ENCODE results near the gene CIB1. TPM values are rescaled to one million over a fixed set of nuclear protein-coding genes. Genes with fewer than 3 reads are reported as not detected.

Gene CIB1
- total and polyA plus RNA-seq, 2 donors from 2014 or later, result 158 to 321 TPM

- intact Hi-C loops (cut with DNase I), result no loop called here
- no peak for TF ChIP-seq CTCF (IDR thresholded peaks at IDR 0.05; ENCODE audit: borderline replicate concordance, extremely low read depth, insufficient read depth)
- no peak for FAIRE-seq
- Histone ChIP-seq H3K27me3 (ENCODE audit: control insufficient read depth, insufficient read depth, low read length) (no peaks in the 10 kb centered on the region), H3K4me1 (ENCODE audit: control insufficient read depth in 2 of 3, insufficient read depth in 2 of 3, low read depth in 1 of 3, low read length in 3 of 3) (peaks cover 0 to 9% (median 0%) of the 10 kb centered on the region in 3 donors), H3K36me3 (ENCODE audit: control insufficient read depth in 2 of 3, insufficient read depth in 3 of 3, low read length in 3 of 3) (no peaks in the 10 kb centered on the region), H3K9ac (ENCODE audit: low read length in 3 of 3) (peak overlapping the region in 1 of 3 donors; percentile 19), H3K9me3 (ENCODE audit: control insufficient read depth in 2 of 3, insufficient read depth in 1 of 3, low read length in 3 of 3) (no peaks in the 10 kb centered on the region), H3K4me3 (ENCODE audit: low read length in 3 of 3) (peak overlapping the region in 2 of 3 donors; percentile 32 to 78), H3K27ac (ENCODE audit: low read depth in 2 of 2, low read length in 2 of 2) (peak overlapping the region in 1 of 2 donors; percentile 5)
- DNase-seq, result peak in 1 of 5 donors; percentile 50
Observed at GRCh38 chr15:90248789-90249202, 15.1 kb upstream of the CIB1 start.

GRCh38 chr15:90243943-90244639 lies 10.3 kb upstream of the CIB1 start:
- H3K4me1 ChIP-seq (ENCODE audit: control insufficient read depth in 2 of 3, insufficient read depth in 2 of 3, low read depth in 1 of 3, low read length in 3 of 3), result peaks cover 0 to 3% (median 0%) of the 10 kb centered on the region in 3 donors
- no peaks in the 10 kb centered on the region for H3K36me3 ChIP-seq (ENCODE audit: control insufficient read depth in 2 of 3, insufficient read depth in 3 of 3, low read length in 3 of 3)
- H3K27ac ChIP-seq (ENCODE audit: low read depth in 2 of 2, low read length in 2 of 2), result no peak overlapping the region
- no peaks in the 10 kb centered on the region for H3K27me3 ChIP-seq (ENCODE audit: control insufficient read depth, insufficient read depth, low read length)
- intact Hi-C loops (cut with DNase I), result no loop called here
- no peak overlapping the region for H3K4me3 ChIP-seq (ENCODE audit: low read length in 3 of 3)
- TF ChIP-seq CTCF (IDR thresholded peaks at IDR 0.05; ENCODE audit: borderline replicate concordance, extremely low read depth, insufficient read depth), result no peak
- DNase-seq, result no peak
- no peak for FAIRE-seq
- no peak overlapping the region for H3K9ac ChIP-seq (ENCODE audit: low read length in 3 of 3)
- H3K9me3 ChIP-seq (ENCODE audit: control insufficient read depth in 2 of 3, insufficient read depth in 1 of 3, low read length in 3 of 3), result no peaks in the 10 kb centered on the region

GRCh38 chr15:90241343-90242192 lies 7.8 kb upstream of the CIB1 start:
- Histone ChIP-seq H3K9me3 (ENCODE audit: control insufficient read depth in 2 of 3, insufficient read depth in 1 of 3, low read length in 3 of 3) (no peaks in the 10 kb centered on the region), H3K36me3 (ENCODE audit: control insufficient read depth in 2 of 3, insufficient read depth in 3 of 3, low read length in 3 of 3) (peaks cover 0 to 7% (median 3%) of the 10 kb centered on the region in 3 donors), H3K27me3 (ENCODE audit: control insufficient read depth, insufficient read depth, low read length) (no peaks in the 10 kb centered on the region), H3K9ac (ENCODE audit: low read length in 3 of 3) (no peak overlapping the region), H3K27ac (ENCODE audit: low read depth in 2 of 2, low read length in 2 of 2) (no peak overlapping the region), H3K4me3 (ENCODE audit: low read length in 3 of 3) (no peak overlapping the region), H3K4me1 (ENCODE audit: control insufficient read depth in 2 of 3, insufficient read depth in 2 of 3, low read depth in 1 of 3, low read length in 3 of 3) (no peaks in the 10 kb centered on the region)
- TF ChIP-seq CTCF (IDR thresholded peaks at IDR 0.05; ENCODE audit: borderline replicate concordance, extremely low read depth, insufficient read depth), result no peak
- intact Hi-C loops (cut with DNase I), result no loop called here
- FAIRE-seq (no peak), DNase-seq (no peak)
